Neural progenitor cell (in vitro differentiated cells): ENCODE measurements around the gene HEXIM2.

ENCODE experiments used
- CTCF ChIP-seq: fragments of 200-600 bp; sonication (generic); IDR thresholded peaks from 2 replicates; pipeline ENCODE4 v1.5.1; 2017; ENCODE audit warnings: antibody characterized with exemption, mild to moderate bottlenecking
- EZH2 ChIP-seq: fragments of 200-600 bp; sonication (generic); IDR thresholded peaks from 2 replicates; pipeline ENCODE4 v1.6.1; 2017; ENCODE audit warnings: antibody characterized with exemption, mild to moderate bottlenecking, moderate library complexity
- EZH2phosphoT487 ChIP-seq: fragments of 200-600 bp; sonication (generic); IDR thresholded peaks from 2 replicates; pipeline ENCODE4 v1.6.1; 2017; ENCODE audit warnings: antibody characterized with exemption

- TF ChIP-seq EZH2 (no peak), CTCF (no peak), EZH2phosphoT487 (no peak)
Measured at GRCh38 chr17:45132320-45132571, 29.4 kb upstream of the HEXIM2 start, which contains the start of gene PLCD3.
